Erythroblast (primary cell): ENCODE data around the gene TWNK.

ENCODE experiments used
- GATA1 ChIP-seq: IDR thresholded peaks from 2 replicates; pipeline ENCODE4 v1.6.1; 2011; ENCODE audit warnings: low read depth, mild to moderate bottlenecking, control low read depth, low read length, moderate library complexity
- POLR2A ChIP-seq: IDR thresholded peaks from 2 replicates; pipeline ENCODE4 v1.6.1; 2011; ENCODE audit warnings: mild to moderate bottlenecking, low read length

DNA sequence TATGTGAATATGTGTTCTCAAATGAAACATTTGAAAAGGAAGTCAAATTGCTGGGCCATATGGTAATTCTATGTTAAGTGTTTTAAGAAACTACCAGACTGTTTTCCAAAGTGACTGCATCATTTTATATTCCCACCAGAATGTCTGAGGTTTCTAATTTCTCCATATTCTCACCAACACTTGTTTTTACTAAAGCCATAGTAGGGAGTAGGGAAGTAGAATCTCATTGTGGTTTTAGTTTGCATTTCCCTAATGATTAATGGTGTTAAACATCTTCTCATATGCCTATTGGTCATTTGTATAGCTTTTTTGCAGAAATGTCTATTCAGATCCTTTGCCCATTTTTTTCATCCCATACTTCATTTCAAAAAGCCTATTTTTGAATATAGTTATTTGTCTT is 27.1 kb upstream of the TWNK start:
- TF ChIP-seq POLR2A: no peak
- TF ChIP-seq GATA1: no peak
